WTC11 (cell line): ENCODE results near the gene PHACTR2. TPM values are rescaled to one million over a fixed set of nuclear protein-coding genes. Genes with fewer than 3 reads are reported as not detected.

Experiments
- ATF1 ChIP-seq: sonication (generic); formaldehyde crosslinking; IDR thresholded peaks from 2 replicates; pipeline ENCODE4 v1.8.1; 2023; ENCODE audit warnings: mild to moderate bottlenecking, moderate library complexity, missing genetic modification reagents
- ESRRA ChIP-seq: sonication (generic); formaldehyde crosslinking; IDR thresholded peaks from 2 replicates; pipeline ENCODE4 v1.8.1; 2022; ENCODE audit warnings: mild to moderate bottlenecking, missing genetic modification reagents, borderline replicate concordance
- KAT7 ChIP-seq: sonication (generic); formaldehyde crosslinking; IDR thresholded peaks from 2 replicates; pipeline ENCODE4 v1.8.1; 2023; ENCODE audit warnings: missing genetic modification reagents, mild to moderate bottlenecking, borderline replicate concordance
- NFYB ChIP-seq: sonication (generic); formaldehyde crosslinking; conservative IDR thresholded peaks from 2 replicates; pipeline ENCODE4 v1.8.0; 2022; ENCODE audit warnings: low read depth, missing genetic modification reagents
- SMAD4 ChIP-seq: sonication (generic); formaldehyde crosslinking; IDR thresholded peaks from 2 replicates; pipeline ENCODE4 v1.8.0; 2022; ENCODE audit warnings: mild to moderate bottlenecking, missing genetic modification reagents
- TEAD1 ChIP-seq: sonication (generic); formaldehyde crosslinking; IDR thresholded peaks from 2 replicates; pipeline ENCODE4 v1.8.0; 2022; ENCODE audit warnings: mild to moderate bottlenecking, missing genetic modification reagents
- ZNF138 ChIP-seq: sonication (generic); formaldehyde crosslinking; conservative IDR thresholded peaks from 2 replicates; pipeline ENCODE4 v1.8.1; 2022; ENCODE audit warnings: mild to moderate bottlenecking, moderate library complexity, missing genetic modification reagents
- ZNF232 ChIP-seq: sonication (generic); formaldehyde crosslinking; IDR thresholded peaks from 2 replicates; pipeline ENCODE4 v1.8.0; 2022; ENCODE audit warnings: mild to moderate bottlenecking, missing genetic modification reagents
- total RNA-seq: library from RNA; stranded (reverse); gene quantifications from 3 replicates; pipeline ENCODE4 v1.2.3, GENCODE V29; 2021
- TF ChIP-seq, protein P1 (sequence below): sonication (generic); formaldehyde crosslinking; IDR thresholded peaks from 2 replicates; pipeline ENCODE4 v1.8.1; 2022; ENCODE audit warnings: missing genetic modification reagents, borderline replicate concordance
- TF ChIP-seq, protein P2 (sequence below): sonication (generic); formaldehyde crosslinking; IDR thresholded peaks from 2 replicates; pipeline ENCODE4 v1.8.0; 2023; ENCODE audit warnings: missing genetic modification reagents, mild to moderate bottlenecking, borderline replicate concordance
- TF ChIP-seq, protein P3 (sequence below): sonication (generic); formaldehyde crosslinking; IDR thresholded peaks from 2 replicates; pipeline ENCODE4 v1.8.0; 2023; ENCODE audit warnings: missing genetic modification reagents
- TF ChIP-seq, protein P4 (sequence below): sonication (generic); formaldehyde crosslinking; IDR thresholded peaks from 2 replicates; pipeline ENCODE4 v1.8.1; 2023; ENCODE audit warnings: mild to moderate bottlenecking, missing genetic modification reagents, moderate library complexity
- TF ChIP-seq, protein P5 (sequence below): sonication (generic); formaldehyde crosslinking; IDR thresholded peaks from 2 replicates; pipeline ENCODE4 v1.8.1; 2023; ENCODE audit warnings: mild to moderate bottlenecking, missing genetic modification reagents
- TF ChIP-seq, protein P6 (sequence below): sonication (generic); formaldehyde crosslinking; conservative IDR thresholded peaks from 2 replicates; pipeline ENCODE4 v1.8.1; 2023; ENCODE audit warnings: mild to moderate bottlenecking, low read depth, missing genetic modification reagents, moderate library complexity
- TF ChIP-seq, protein P7 (sequence below): fragments of 250-450 bp; sonication (Bioruptor Pico); IDR thresholded peaks from 2 replicates; pipeline ENCODE4 v1.9.0; 2021; ENCODE audit warnings: mild to moderate bottlenecking, borderline replicate concordance
- TF ChIP-seq, protein P8 (sequence below): sonication (generic); formaldehyde crosslinking; IDR thresholded peaks from 2 replicates; pipeline ENCODE4 v1.8.1; 2023; ENCODE audit warnings: mild to moderate bottlenecking, moderate library complexity, missing genetic modification reagents

Gene PHACTR2
- total RNA-seq, 1 experiment from 2014 or later, result 90.5 TPM

DNA sequence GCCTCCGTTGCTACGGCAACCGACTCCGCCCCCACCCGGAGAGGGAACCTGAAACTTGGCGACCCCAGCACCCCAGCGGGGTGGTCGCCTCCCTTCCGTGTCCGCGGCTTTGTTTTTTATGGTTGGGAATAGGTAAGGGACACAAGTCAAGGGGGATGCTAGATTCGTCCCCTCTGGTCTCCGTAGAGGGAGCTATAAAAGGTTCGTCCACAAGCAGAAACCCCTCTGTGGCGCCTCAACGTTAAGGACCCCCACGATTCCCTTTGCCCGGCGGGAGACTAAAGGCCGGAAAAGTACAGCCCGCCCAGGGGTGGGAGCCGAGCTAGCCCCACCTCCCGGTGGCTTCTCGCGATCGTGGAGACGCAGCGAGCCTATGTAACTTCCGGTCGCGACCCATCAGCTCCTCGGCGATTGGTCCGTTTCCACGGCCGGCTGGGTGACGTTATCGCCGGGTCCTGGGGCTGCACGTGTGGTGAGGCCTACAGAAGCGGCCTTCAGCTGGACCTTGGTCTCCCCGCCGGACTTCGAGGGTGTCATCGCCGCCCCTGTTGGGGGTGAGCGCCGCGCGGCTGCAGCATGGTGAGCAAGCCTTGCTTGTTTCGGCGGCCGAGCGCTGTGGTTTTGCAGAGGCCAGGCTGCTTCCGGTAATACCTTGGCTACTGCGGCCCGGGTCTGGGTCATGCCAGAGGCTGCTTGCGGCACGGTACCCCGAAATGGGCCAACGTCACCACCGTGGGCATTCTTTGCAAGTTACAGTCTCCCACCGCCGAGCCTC, 165.3 kb downstream of the PHACTR2 start, which contains the start of gene LTV1 (continued):
- peak; percentile 60 for TF ChIP-seq NFYB (CRISPR knock-in tag)
- TF ChIP-seq, protein P1, sequence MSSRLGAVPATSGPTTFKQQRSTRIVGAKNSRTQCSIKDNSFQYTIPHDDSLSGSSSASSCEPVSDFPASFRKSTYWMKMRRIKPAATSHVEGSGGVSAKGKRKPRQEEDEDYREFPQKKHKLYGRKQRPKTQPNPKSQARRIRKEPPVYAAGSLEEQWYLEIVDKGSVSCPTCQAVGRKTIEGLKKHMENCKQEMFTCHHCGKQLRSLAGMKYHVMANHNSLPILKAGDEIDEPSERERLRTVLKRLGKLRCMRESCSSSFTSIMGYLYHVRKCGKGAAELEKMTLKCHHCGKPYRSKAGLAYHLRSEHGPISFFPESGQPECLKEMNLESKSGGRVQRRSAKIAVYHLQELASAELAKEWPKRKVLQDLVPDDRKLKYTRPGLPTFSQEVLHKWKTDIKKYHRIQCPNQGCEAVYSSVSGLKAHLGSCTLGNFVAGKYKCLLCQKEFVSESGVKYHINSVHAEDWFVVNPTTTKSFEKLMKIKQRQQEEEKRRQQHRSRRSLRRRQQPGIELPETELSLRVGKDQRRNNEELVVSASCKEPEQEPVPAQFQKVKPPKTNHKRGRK (CRISPR knock-in tag), result no peak
- TF ChIP-seq, protein P2, sequence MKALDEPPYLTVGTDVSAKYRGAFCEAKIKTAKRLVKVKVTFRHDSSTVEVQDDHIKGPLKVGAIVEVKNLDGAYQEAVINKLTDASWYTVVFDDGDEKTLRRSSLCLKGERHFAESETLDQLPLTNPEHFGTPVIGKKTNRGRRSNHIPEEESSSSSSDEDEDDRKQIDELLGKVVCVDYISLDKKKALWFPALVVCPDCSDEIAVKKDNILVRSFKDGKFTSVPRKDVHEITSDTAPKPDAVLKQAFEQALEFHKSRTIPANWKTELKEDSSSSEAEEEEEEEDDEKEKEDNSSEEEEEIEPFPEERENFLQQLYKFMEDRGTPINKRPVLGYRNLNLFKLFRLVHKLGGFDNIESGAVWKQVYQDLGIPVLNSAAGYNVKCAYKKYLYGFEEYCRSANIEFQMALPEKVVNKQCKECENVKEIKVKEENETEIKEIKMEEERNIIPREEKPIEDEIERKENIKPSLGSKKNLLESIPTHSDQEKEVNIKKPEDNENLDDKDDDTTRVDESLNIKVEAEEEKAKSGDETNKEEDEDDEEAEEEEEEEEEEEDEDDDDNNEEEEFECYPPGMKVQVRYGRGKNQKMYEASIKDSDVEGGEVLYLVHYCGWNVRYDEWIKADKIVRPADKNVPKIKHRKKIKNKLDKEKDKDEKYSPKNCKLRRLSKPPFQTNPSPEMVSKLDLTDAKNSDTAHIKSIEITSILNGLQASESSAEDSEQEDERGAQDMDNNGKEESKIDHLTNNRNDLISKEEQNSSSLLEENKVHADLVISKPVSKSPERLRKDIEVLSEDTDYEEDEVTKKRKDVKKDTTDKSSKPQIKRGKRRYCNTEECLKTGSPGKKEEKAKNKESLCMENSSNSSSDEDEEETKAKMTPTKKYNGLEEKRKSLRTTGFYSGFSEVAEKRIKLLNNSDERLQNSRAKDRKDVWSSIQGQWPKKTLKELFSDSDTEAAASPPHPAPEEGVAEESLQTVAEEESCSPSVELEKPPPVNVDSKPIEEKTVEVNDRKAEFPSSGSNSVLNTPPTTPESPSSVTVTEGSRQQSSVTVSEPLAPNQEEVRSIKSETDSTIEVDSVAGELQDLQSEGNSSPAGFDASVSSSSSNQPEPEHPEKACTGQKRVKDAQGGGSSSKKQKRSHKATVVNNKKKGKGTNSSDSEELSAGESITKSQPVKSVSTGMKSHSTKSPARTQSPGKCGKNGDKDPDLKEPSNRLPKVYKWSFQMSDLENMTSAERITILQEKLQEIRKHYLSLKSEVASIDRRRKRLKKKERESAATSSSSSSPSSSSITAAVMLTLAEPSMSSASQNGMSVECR, result peak; percentile 86
- TF ChIP-seq, protein P3, sequence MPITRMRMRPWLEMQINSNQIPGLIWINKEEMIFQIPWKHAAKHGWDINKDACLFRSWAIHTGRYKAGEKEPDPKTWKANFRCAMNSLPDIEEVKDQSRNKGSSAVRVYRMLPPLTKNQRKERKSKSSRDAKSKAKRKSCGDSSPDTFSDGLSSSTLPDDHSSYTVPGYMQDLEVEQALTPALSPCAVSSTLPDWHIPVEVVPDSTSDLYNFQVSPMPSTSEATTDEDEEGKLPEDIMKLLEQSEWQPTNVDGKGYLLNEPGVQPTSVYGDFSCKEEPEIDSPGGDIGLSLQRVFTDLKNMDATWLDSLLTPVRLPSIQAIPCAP (CRISPR knock-in tag), result no peak
- TF ChIP-seq, protein P4, sequence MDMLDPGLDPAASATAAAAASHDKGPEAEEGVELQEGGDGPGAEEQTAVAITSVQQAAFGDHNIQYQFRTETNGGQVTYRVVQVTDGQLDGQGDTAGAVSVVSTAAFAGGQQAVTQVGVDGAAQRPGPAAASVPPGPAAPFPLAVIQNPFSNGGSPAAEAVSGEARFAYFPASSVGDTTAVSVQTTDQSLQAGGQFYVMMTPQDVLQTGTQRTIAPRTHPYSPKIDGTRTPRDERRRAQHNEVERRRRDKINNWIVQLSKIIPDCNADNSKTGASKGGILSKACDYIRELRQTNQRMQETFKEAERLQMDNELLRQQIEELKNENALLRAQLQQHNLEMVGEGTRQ (CRISPR knock-in tag), result 0 out of 2 replicates have a peak, but pooled peaks have one; percentile 43
- TF ChIP-seq ATF1 (CRISPR knock-in tag), result 0 out of 2 replicates have a peak, but pooled peaks have one; percentile 40
- TF ChIP-seq, protein P5, sequence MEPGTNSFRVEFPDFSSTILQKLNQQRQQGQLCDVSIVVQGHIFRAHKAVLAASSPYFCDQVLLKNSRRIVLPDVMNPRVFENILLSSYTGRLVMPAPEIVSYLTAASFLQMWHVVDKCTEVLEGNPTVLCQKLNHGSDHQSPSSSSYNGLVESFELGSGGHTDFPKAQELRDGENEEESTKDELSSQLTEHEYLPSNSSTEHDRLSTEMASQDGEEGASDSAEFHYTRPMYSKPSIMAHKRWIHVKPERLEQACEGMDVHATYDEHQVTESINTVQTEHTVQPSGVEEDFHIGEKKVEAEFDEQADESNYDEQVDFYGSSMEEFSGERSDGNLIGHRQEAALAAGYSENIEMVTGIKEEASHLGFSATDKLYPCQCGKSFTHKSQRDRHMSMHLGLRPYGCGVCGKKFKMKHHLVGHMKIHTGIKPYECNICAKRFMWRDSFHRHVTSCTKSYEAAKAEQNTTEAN (CRISPR knock-in tag), result 0 out of 2 replicates have a peak, but pooled peaks have one; percentile 54
- TF ChIP-seq TEAD1 (CRISPR knock-in tag), result peak; percentile 90
- TF ChIP-seq, protein P6, sequence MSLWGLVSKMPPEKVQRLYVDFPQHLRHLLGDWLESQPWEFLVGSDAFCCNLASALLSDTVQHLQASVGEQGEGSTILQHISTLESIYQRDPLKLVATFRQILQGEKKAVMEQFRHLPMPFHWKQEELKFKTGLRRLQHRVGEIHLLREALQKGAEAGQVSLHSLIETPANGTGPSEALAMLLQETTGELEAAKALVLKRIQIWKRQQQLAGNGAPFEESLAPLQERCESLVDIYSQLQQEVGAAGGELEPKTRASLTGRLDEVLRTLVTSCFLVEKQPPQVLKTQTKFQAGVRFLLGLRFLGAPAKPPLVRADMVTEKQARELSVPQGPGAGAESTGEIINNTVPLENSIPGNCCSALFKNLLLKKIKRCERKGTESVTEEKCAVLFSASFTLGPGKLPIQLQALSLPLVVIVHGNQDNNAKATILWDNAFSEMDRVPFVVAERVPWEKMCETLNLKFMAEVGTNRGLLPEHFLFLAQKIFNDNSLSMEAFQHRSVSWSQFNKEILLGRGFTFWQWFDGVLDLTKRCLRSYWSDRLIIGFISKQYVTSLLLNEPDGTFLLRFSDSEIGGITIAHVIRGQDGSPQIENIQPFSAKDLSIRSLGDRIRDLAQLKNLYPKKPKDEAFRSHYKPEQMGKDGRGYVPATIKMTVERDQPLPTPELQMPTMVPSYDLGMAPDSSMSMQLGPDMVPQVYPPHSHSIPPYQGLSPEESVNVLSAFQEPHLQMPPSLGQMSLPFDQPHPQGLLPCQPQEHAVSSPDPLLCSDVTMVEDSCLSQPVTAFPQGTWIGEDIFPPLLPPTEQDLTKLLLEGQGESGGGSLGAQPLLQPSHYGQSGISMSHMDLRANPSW, result no peak
- TF ChIP-seq KAT7, result peak; percentile 90; the same call in 1 of the 2 replicates
- peak; percentile 67; the same call in 1 of the 2 replicates for TF ChIP-seq ESRRA (CRISPR knock-in tag)
- TF ChIP-seq ZNF138, result no peak
- TF ChIP-seq, protein P7, sequence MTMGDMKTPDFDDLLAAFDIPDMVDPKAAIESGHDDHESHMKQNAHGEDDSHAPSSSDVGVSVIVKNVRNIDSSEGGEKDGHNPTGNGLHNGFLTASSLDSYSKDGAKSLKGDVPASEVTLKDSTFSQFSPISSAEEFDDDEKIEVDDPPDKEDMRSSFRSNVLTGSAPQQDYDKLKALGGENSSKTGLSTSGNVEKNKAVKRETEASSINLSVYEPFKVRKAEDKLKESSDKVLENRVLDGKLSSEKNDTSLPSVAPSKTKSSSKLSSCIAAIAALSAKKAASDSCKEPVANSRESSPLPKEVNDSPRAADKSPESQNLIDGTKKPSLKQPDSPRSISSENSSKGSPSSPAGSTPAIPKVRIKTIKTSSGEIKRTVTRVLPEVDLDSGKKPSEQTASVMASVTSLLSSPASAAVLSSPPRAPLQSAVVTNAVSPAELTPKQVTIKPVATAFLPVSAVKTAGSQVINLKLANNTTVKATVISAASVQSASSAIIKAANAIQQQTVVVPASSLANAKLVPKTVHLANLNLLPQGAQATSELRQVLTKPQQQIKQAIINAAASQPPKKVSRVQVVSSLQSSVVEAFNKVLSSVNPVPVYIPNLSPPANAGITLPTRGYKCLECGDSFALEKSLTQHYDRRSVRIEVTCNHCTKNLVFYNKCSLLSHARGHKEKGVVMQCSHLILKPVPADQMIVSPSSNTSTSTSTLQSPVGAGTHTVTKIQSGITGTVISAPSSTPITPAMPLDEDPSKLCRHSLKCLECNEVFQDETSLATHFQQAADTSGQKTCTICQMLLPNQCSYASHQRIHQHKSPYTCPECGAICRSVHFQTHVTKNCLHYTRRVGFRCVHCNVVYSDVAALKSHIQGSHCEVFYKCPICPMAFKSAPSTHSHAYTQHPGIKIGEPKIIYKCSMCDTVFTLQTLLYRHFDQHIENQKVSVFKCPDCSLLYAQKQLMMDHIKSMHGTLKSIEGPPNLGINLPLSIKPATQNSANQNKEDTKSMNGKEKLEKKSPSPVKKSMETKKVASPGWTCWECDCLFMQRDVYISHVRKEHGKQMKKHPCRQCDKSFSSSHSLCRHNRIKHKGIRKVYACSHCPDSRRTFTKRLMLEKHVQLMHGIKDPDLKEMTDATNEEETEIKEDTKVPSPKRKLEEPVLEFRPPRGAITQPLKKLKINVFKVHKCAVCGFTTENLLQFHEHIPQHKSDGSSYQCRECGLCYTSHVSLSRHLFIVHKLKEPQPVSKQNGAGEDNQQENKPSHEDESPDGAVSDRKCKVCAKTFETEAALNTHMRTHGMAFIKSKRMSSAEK (CRISPR knock-in tag), result no peak
- TF ChIP-seq SMAD4 (CRISPR knock-in tag), result no peak
- TF ChIP-seq ZNF232, result no peak; the same call in 1 of the 2 replicates
- TF ChIP-seq, protein P8, sequence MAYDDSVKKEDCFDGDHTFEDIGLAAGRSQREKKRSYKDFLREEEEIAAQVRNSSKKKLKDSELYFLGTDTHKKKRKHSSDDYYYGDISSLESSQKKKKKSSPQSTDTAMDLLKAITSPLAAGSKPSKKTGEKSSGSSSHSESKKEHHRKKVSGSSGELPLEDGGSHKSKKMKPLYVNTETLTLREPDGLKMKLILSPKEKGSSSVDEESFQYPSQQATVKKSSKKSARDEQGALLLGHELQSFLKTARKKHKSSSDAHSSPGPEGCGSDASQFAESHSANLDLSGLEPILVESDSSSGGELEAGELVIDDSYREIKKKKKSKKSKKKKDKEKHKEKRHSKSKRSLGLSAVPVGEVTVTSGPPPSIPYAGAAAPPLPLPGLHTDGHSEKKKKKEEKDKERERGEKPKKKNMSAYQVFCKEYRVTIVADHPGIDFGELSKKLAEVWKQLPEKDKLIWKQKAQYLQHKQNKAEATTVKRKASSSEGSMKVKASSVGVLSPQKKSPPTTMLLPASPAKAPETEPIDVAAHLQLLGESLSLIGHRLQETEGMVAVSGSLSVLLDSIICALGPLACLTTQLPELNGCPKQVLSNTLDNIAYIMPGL (CRISPR knock-in tag), result peak; percentile 50; the same call in 1 of the 2 replicates
